ENCODE data around the gene FIG4. TPM values are rescaled to one million over a fixed set of nuclear protein-coding genes. Genes with fewer than 3 reads are reported as not detected.
"Not testable (repeated sequence)": the region's sequence is repeated elsewhere in the genome, so short reads cannot be mapped to it uniquely, and the experiment has no call there.

FIG4 gene
- total RNA-seq, 1 donor from 2014 or later: 8.2 TPM

DNA sequence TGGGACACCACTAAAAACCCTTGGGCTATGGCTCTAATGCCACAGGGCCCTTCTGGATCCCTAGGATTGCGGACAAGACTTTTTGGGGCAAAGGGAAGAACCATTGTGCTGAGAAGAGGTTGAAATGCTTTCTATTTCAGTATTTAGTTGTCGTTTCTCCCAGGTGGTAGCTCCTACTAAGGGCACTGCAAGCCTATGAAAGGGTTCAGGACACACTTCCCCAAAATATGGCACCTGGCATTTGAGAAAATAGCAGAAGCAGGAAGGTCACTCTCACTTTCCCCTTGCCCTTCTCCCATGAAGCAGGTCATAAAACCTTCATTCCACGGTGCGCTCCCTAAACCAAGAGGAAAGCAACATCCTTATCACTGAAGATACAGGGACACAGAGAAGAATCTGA lies 161.6 kb downstream of the FIG4 start:
- no peak for DNase-seq (ENCODE audit: low read depth in 2 of 2)

DNA sequence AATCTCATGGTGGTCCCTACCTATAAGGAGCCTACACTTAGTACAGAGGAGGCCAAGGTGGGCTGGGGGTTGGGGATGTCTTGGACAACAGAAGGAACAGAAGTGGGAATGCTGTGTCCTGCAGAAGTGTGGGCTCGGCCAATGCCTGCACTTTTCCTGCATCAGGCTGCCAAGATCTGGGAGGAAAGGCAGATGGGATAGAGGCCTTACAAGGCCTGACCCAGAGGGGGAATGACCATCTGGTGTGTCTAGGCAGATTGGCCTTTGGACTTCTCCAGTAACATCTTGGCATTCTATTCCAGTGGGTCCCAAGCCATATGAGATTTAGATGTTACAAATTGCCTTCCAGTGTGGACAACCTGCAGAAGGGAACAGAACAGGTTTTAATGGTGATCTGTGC lies 162.3 kb downstream of the FIG4 start:
- no peak for DNase-seq (ENCODE audit: low read depth in 2 of 2)

DNA sequence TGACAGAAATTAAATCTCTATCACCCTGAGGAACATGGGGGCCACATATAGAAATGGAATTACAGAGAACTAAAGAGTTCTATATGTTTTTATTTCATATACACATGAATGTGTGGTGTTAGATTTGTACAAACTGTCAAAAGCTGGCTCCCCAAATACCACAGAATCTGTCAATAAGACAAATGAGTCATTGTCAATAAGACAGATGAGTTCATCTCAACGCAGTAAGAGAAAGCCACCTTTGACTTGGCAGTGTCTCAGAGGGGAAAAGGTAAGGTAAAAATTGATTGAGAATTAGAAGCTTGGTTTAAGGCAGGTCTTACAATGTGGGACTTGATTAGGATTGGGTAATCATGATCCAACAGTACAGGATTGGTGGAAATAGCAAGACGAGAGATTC lies 162.9 kb downstream of the FIG4 start:
- DNase-seq (ENCODE audit: low read depth in 2 of 2): no peak

DNA sequence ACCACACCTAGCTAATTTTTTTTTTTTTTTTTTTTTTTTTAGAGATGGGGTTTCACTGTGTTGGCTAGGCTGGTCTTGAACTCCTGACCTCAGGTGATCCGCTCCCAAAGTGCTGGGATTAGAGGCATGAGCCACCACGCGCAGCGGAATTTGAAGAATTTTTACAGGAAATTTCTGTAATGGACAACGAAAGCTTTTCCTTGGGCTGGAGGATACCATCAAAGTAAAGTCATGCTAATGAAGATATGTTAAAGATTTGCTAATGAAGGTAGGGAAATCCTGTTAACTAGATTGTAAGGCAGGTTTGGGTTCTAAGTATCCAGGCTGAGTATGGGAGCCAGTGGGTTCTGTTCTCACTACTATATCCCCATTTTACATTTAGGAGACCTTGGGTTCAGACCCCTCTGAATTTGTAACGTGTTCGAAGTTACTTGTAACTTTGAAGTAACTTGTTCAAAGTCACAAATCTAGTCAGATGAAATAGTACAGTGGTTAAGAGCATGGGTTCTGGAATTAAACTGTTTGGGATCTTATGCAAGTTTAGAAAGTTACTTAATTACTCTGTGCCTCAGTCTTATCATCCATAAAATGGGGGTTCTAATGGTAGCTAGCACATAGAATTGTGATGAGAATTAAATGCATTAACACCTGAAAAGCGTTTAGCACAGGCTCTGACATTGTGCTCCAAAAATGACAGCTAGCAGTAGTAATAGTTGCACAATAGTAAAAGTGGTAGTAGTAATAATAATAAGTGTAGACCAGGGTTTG lies 163.6 kb downstream of the FIG4 start:
- no peak for DNase-seq (ENCODE audit: low read depth in 2 of 2)

DNA sequence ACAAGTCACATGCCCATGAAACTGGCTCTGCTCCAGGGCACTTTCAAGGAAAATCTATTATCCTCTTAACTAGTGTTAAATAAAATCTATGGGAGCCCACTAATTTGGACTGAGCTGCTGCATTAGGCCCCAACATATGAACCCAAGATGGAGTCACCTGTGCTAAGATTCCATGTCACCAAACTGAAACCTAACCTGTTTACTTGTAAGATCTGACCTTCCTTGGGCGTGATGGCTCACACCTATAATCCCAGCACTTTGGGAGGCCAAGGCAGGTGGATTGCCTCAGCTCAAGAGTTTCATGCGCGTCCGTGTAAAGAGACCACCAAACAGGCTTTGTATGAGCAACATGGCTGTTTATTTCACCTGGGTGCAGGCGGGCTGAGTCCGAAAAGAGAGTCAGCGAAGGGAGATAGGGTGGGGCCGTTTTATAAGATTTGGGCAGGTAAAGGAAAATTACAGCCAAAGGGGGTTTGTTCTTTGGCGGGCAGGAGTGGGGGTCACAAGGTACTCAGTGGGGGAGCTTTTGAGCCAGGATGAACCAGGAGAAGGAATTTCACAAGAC lies 164.5 kb downstream of the FIG4 start:
- DNase-seq (ENCODE audit: low read depth in 2 of 2): not testable (repeated sequence)

DNA sequence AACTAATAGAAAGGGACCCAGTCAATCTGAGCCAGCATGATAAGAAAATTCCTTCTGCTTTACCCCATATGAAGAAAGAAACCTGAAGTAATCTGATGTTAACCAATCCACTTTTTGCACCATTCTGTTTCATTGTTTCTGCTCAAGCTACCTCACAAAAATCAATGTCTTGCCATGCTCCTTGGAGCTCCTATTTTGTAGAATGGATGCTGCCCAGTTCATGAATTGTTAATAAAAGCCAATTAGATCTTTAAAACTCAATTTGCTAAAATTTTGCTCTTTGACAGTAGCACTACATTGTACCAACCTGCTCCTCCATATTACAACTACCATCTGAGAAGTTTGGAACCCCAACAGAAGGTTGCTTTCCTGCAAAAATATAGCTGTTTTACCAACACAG lies 170.8 kb downstream of the FIG4 start:
- DNase-seq (ENCODE audit: low read depth in 2 of 2): no peak

DNA sequence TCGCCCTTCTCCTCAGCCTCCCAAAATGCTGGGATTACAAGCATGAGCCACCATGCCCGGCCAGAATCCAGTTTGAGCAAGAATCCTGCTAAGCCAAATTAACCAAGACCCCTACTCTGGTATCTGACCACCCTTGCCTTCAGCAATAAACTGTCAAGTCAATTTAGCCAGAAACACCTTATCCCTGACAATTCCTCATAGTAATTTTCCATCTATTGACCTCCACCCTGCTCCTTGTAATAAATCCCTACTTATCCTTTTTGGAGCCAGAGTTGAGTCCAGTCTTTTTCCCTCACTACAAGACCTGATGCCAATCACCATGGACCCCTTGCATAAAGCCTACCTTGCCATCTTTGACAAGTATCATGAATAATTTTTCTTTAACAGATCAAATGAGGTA lies 173.0 kb downstream of the FIG4 start:
- DNase-seq (ENCODE audit: low read depth in 2 of 2): no peak

DNA sequence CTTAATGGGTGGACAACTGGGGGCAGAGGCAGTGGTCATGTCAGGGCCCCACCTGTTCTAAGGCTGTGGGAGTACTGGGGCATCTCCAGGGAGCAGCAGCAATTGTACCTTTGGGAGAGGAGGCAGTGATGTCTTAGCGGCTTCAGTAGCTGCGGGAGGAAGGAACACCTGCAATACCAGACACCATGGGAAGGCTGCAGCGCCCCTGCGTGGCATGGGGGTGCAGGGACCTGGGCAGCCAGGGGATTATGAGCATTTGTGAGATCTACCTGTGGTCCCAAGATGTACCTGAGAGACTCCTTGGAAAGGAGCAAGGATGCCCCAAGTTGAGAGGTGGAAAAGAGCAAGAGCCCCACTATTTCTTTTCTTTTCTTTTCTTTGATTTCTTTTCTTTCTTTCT lies 174.9 kb downstream of the FIG4 start:
- no peak for DNase-seq (ENCODE audit: low read depth in 2 of 2)

DNA sequence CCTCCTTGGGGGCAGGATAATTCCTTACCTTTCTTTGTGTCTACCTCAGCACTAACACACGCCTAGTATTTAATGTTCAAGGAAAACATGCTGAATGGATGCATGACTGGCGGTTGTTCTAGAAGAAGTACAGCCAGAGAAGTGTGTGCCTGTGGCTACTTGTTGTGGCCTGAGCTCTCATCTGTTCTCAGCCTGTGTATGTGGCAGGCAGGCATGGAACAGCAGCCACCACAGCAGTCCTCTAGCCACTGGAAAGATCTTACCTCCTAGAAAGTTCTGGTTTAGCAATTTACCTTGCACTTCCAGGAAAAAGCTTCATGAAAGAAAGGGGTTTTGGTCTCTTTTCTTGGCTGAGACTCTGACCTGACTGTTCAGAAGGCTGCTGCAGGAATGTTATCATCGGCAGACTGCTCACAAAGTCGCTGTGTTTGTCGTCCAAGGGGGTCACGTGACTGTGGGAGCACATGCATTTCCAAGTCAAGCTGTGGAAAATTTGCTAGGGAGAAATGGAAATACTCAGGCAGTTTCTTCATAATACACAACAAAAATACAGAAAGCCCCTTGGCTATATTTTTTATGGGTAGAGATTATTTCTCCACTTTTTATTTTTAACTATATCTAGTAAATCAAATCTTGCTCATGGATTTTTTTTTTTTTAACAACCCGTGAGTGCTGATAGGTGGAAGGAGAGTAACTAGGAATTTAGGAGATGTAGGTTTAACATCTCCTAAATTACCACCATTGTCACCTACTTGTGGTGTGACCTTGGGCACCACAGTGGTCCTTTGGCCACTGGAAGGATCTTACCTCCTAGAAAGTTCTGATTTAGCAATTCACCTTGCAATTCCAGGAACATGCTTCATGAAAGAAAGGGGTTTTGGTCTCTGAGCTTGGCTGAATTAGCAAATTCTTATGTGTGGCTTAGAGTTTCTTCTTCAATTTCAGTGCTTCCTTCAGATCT lies 176.2 kb downstream of the FIG4 start:
- DNase-seq (ENCODE audit: low read depth in 2 of 2): no peak

DNA sequence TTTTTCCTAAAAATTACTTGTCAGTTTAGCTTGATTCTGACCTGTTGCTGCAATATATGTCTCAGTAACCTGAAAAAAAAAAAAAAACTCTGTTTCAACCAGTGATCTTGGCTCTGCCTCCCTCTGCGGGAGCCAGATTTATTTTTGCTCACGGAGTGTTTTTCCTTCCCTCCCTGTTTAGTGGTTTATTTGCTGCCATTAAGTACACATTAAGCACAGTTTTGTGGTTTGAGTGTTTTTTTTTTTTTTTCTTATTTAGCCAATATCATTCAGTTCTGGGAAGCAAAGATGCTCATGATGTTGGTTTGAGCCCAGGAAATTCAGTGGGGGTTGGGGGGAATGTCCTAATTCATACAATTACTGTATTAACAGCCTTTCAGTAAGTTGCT lies 176.9 kb downstream of the FIG4 start:
- DNase-seq (ENCODE audit: low read depth in 2 of 2): no peak

DNA sequence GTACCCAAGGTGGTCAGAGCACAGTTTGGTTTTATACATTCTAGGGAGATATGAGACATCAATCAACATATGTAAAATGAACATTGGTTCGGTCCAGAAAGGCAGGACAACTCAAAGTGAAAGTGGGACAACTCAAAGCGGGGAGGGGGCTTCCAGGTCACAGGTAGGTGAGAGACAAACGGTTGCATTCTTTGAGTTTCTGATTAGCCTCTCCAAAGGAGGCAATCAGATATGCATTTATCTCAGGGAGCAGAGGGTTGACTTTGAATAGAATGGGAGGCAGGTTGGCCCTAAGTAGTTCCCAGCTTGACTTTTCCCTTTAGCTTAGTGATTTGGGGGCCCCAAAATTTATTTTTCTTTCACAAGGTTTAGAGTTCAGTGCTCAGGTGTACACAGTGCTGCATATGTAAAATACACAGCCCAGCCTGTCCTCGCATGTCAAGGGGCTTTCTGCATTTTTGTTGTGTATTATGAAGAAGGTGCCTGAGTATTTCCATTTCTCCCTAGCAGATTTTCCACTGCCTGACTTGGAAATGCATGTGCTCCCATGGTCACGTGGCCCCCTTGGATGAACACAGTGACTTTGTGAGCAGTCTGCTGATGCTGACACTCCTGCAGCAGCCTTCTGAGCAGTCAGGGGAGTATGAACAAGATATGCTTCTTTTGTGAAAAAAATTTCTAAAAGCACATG lies 178.4 kb downstream of the FIG4 start:
- not testable (repeated sequence) for DNase-seq (ENCODE audit: low read depth in 2 of 2)

DNA sequence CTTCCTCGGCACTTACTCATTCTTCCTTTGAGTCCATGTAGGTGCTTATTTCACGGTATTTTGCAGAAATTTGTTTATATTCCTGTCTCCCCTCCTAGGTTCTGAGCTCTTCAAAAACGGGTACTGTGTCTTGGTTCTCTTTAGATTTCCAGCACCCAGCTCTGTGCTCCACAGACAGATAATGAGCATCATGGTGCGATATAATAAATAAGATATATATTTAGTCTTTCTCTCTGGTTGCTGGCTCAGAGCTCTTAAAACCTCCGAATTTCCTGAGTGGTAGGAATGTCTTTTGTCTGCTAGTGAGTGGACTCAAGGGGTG lies 179.0 kb downstream of the FIG4 start:
- DNase-seq (ENCODE audit: low read depth in 2 of 2): no peak

DNA sequence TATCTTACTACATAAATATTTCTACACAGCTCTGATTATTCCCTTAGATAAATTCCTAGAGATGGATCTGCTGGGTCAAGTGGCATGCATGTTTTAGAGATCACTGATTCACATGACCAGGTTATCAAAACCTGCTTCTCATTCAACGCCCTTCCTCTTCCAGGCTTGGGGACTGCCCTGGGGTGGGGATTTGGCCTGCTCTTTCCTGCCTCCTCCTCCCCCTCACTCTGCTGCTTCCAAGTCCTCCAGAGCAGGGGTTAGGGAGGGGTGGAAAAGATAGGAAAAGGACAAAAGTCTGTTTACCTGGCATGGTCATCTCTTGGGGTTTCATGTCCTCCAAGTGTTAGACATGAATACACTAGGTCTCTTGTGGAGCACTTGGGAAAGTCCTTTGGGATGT lies 181.5 kb downstream of the FIG4 start:
- no peak for DNase-seq (ENCODE audit: low read depth in 2 of 2)

DNA sequence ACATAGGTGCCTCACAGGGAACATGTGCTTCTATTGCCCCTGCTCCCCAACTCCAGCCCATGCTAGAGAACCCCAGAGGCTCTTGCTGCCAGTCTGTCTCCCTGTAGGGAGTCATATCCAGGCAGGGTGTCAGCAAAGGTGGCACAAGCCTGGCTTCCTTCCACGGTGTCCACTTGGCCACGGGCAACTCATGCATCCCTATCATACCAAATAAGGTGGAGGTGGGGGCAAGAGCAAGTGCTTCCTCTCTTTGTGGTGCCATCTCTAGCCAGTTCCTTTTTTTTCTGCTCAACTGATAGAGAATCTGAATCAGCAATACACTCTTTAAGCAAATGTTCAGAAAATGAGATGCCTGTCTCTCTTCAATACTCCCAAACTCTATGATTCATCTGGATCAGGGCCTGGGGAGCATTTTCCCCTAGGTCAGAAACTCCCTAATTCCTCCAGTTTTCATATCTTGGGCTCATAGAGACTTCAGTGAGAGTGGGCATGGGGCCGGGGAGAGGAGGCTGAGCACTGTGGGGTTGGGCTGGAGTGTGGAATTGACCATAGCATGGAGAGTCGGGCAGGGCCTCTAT lies 182.0 kb downstream of the FIG4 start:
- DNase-seq (ENCODE audit: low read depth in 2 of 2): no peak

DNA sequence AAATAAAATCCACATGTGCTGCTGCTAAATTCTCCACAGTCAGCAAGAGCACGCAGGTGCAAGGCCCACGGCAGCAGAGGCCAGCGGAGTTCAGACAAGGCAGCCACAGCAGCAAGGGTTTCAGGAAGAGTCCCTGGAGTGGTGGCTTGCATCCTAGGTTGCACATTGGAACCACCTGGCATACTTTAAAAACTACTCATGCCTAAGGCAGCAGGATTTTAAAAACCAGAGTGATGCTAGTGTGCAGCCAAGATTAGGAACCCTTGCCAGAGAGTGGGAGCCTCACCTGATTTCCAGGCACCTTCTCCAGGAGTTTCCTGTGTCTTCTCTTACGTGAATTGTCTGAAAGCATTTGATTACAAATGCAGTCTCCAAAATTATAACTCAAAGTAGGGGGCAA lies 183.0 kb downstream of the FIG4 start:
- no peak for DNase-seq (ENCODE audit: low read depth in 2 of 2)

DNA sequence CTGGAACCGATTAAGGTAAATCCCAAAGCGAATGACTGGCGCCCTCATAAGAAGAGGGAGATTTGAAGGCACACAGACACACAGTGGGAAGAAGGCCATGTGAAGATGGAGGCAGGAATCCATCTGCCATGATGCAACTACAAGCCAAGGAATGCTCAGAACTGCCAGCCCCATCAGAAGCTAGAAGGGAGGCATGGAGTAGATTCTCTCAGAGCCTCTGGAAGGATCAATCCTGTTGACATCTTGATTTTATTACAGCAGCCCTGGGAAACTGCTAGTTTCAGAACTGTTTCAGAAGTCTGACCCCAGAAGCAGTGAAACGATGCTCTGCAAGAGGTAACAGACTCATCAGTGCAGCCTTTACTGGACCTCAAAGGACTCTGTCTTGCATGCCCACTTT lies 183.5 kb downstream of the FIG4 start:
- no peak for DNase-seq (ENCODE audit: low read depth in 2 of 2)

Other genes starting within 250 kb of the FIG4 start
- gene MICAL1, start 235.5 kb upstream of the FIG4 start, total RNA-seq: 16.8 and 19.5 TPM in 2 replicates
- gene ZBTB24, start 208.1 kb upstream of the FIG4 start, total RNA-seq: 4.1 and 4.4 TPM in 2 replicates
- 3.1 and 3.5 TPM in 2 replicates for gene AK9, start 94 bp upstream of the FIG4 start, total RNA-seq

Data from dermis microvascular lymphatic vessel endothelial cell (primary cell).